Measurements from ENCODE around the gene JMJD7. TPM values are rescaled to one million over a fixed set of nuclear protein-coding genes. Genes with fewer than 3 reads are reported as not detected.

JMJD7 gene
- total RNA-seq, 4 donors from 2014 or later: 6.1 to 12.8 (median 9.3) TPM

DNA sequence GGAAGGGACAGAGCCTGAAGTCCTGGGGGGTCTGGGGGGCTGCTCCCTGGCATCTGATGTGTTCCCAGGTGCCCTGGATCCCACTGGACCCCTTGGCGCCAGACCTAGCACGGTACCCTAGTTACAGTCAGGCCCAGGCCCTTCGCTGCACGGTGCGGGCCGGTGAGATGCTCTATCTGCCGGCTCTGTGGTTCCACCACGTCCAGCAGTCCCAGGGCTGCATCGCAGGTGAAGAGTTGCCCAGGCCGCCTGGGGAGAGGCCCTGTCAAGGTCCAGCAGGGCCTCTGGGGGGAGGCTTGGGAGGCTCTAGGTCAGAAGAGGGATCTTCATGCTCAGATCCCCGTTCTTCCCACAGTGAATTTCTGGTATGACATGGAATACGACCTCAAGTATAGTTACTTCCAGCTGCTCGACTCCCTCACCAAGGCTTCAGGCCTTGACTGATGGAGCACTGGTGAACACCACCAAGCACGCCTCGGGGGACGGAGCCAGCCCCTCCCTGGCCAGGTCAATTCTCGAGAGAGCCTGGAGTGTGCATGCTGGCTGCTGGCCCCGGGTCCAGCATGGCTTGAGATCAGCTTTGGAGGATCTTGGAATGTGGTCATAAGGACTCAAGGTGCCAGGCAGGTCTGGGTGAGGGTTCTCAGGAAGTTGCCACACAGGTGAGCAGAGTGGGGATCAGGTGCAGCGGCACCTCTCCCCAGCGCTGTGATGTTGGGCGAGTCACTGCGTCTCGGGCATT is 9.0 kb downstream of the JMJD7 start:
- H3K36me3 ChIP-seq: peaks cover 0 to 71% of the 10 kb centered on the region in 2 donors
- no peaks in the 10 kb centered on the region for H3K27me3 ChIP-seq
- H3K27ac ChIP-seq: no peak overlapping the region
- ATAC-seq: no peak
- H3K4me3 ChIP-seq: no peak overlapping the region
- TF ChIP-seq, protein P1, sequence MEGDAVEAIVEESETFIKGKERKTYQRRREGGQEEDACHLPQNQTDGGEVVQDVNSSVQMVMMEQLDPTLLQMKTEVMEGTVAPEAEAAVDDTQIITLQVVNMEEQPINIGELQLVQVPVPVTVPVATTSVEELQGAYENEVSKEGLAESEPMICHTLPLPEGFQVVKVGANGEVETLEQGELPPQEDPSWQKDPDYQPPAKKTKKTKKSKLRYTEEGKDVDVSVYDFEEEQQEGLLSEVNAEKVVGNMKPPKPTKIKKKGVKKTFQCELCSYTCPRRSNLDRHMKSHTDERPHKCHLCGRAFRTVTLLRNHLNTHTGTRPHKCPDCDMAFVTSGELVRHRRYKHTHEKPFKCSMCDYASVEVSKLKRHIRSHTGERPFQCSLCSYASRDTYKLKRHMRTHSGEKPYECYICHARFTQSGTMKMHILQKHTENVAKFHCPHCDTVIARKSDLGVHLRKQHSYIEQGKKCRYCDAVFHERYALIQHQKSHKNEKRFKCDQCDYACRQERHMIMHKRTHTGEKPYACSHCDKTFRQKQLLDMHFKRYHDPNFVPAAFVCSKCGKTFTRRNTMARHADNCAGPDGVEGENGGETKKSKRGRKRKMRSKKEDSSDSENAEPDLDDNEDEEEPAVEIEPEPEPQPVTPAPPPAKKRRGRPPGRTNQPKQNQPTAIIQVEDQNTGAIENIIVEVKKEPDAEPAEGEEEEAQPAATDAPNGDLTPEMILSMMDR (IDR thresholded peaks at IDR 0.05): no peak
- TF ChIP-seq POLR2A (IDR thresholded peaks at IDR 0.05) (no peak), EP300 (IDR thresholded peaks at IDR 0.05) (no peak), POLR2AphosphoS5 (IDR thresholded peaks at IDR 0.05) (no peak)
- H3K9me3 ChIP-seq: no peaks in the 10 kb centered on the region
- no peaks in the 10 kb centered on the region for H3K4me1 ChIP-seq
- WGBS, 2 donors (ENCODE audit: low coverage in 1 of 2): 90 to 100% methylated on average over 1 to 7 of the region's 23 CpGs

DNA sequence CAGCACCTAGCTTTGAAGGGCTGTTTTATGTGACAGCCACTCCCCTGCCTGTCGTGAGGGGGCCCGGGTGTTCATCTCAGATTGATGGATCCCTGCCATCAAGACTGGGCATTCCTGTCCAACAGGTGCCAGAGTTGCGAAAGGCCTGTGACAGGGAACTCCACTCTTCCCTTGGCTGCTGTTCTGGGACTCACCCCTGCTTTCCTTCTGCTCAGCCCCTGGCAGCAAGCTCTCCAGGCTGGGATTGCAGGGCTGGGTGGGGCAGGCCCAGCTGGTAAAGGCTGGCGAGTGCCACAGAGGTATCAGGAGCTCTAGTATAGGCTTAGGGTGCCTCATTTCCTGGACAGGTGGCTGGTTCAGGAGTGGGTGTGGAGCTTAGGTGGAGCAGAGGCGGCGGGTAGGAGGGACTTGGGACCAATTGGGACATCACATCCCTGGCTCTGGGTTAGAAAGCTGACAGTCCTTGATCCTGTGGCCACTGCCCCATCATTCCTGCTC is 10.6 kb downstream of the JMJD7 start, which contains the start of gene PLA2G4B:
Gene PLA2G4B (plus strand): TSS at position 448 of the 498 bp plus-strand sequence. CDS start 67 bp downstream, outside the sequence.
- Histone ChIP-seq H3K27ac (no peak within 1 kb of the TSS), H3K4me1 (no peaks in the 10 kb centered on the region), H3K27me3 (no peaks in the 10 kb centered on the region), H3K9me3 (no peaks in the 10 kb centered on the region), H3K36me3 (peaks cover 0 to 76% of the 10 kb centered on the region in 2 donors), H3K4me3 (no peak within 1 kb of the TSS)
- no peak for TF ChIP-seq POLR2AphosphoS5 (IDR thresholded peaks at IDR 0.05)
- no peak for TF ChIP-seq POLR2A (IDR thresholded peaks at IDR 0.05)
- TF ChIP-seq, protein P1 (IDR thresholded peaks at IDR 0.05): no peak
- no peak for TF ChIP-seq EP300 (IDR thresholded peaks at IDR 0.05)
- WGBS, 2 donors (ENCODE audit: low coverage in 1 of 2): 95% methylated on average over 4 of the region's 6 CpGs; no CpG with 5 or more reads in 1 of the 2 donors
- ATAC-seq: no peak

DNA sequence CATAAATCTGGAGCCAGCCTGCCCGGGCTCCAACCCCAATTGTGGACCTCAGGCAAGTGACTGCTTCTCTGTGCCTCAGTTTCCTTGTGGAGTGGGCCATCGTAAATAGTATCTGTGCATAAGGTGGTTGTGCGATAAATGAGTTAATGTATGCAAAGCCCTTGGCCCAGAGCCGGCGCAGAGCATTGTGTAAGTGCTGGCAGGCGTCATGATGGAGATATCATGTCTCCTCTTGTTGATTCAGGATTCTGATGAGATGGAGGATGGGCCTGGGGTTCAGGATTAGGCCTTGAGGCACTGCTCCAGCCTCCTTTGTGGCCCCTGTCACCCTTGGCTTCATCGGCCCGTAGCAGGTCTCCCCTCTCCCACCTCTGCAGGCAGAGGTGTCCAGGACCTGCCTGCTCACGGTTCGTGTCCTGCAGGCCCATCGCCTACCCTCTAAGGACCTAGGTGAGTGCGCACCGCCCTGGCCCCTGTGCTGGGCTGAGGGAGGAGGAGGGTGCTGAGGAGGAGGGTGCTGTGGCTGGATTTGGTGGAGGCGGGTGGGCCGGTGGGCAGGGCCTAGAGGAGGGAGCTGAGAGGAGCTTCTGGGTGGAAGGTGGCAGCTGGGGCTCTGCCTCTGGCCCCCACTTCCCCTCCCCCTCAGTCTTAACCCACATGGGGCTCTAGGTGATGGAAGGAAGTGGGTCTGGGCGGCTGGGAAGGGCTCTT is 12.0 kb downstream of the JMJD7 start:
- TF ChIP-seq POLR2A (IDR thresholded peaks at IDR 0.05) (no peak), POLR2AphosphoS5 (IDR thresholded peaks at IDR 0.05) (no peak), EP300 (IDR thresholded peaks at IDR 0.05) (no peak)
- TF ChIP-seq, protein P1 (IDR thresholded peaks at IDR 0.05): no peak
- no peak for ATAC-seq
- Histone ChIP-seq H3K9me3 (no peaks in the 10 kb centered on the region), H3K4me3 (no peak overlapping the region), H3K4me1 (no peaks in the 10 kb centered on the region), H3K27ac (no peak overlapping the region), H3K27me3 (no peaks in the 10 kb centered on the region), H3K36me3 (peaks cover 0 to 83% of the 10 kb centered on the region in 2 donors)
- 88 to 94% methylated on average over 3 to 6 of the region's 16 CpGs for WGBS, 2 donors (ENCODE audit: low coverage in 1 of 2)

DNA sequence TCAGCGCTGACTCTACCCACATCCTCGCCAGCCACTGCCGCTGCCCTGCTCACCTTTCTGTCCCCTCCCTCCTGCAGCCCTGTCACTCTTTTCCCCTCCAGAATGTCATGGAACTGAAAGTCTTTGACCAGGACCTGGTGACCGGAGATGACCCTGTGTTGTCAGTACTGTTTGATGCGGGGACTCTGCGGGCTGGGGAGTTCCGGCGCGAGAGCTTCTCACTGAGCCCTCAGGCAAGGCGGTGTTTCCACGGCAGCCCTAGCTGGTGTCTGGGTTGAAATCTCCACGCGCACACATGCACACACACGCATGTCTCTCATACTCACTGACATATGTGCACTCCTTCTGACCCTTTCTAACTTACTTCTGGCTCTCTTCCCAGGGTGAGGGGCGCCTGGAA is 12.8 kb downstream of the JMJD7 start:
- TF ChIP-seq, protein P1 (IDR thresholded peaks at IDR 0.05): no peak
- TF ChIP-seq EP300 (IDR thresholded peaks at IDR 0.05) (no peak), POLR2AphosphoS5 (IDR thresholded peaks at IDR 0.05) (no peak), POLR2A (IDR thresholded peaks at IDR 0.05) (no peak)

More for the DNA sequence above, 12.8 kb downstream of the JMJD7 start:
- peaks cover 0 to 83% of the 10 kb centered on the region in 2 donors for H3K36me3 ChIP-seq
- H3K27me3 ChIP-seq: no peaks in the 10 kb centered on the region
- H3K9me3 ChIP-seq: no peaks in the 10 kb centered on the region
- H3K4me1 ChIP-seq: no peaks in the 10 kb centered on the region
- WGBS, 2 donors (ENCODE audit: low coverage in 1 of 2): 60% methylated on average over 1 of the region's 15 CpGs; no CpG with 5 or more reads in 1 of the 2 donors
- H3K27ac ChIP-seq: no peak overlapping the region
- H3K4me3 ChIP-seq: no peak overlapping the region
- no peak for ATAC-seq
